HCT116 (cell line): Measurements from ENCODE around the gene PCDH15.

Experiments used
- CEBPB ChIP-seq: IDR thresholded peaks from 2 replicates; pipeline ENCODE4 v1.6.1; 2012; ENCODE audit warnings: low read depth
- EZH2 ChIP-seq: fragments of 200-600 bp; sonication (generic); IDR thresholded peaks from 2 replicates; pipeline ENCODE4 v1.6.1; 2017; ENCODE audit warnings: antibody characterized with exemption, mixed run types
- EZH2phosphoT487 ChIP-seq: fragments of 200-600 bp; IDR thresholded peaks from 2 replicates; pipeline ENCODE4 v1.6.1; 2018; ENCODE audit warnings: antibody characterized with exemption, borderline replicate concordance
- JUND ChIP-seq: IDR thresholded peaks from 2 replicates; pipeline ENCODE4 v1.6.1; 2012
- POLR2A ChIP-seq: IDR thresholded peaks from 2 replicates; pipeline ENCODE4 v1.7.0; 2011; ENCODE audit warnings: borderline replicate concordance; ENCODE audit not compliant: insufficient read depth, insufficient read length; ENCODE audit errors: extremely low read depth
- POLR2AphosphoS5 ChIP-seq: IDR thresholded peaks from 2 replicates; pipeline ENCODE4 v1.6.1; 2011; ENCODE audit warnings: mild to moderate bottlenecking, low read depth, low read length, moderate library complexity
- RAD21 ChIP-seq: IDR thresholded peaks from 2 replicates; pipeline ENCODE4 v1.6.1; 2012; ENCODE audit warnings: low read depth, mild to moderate bottlenecking
- ZFX ChIP-seq: fragments of 450-650 bp; IDR thresholded peaks from 2 replicates; pipeline ENCODE4 v1.6.1; 2017
- TF ChIP-seq, protein P1 (sequence below), 3 experiments: fragments of 200-600 bp in 1 of 3; sonication (generic) in 1 of 3; IDR thresholded peaks in 2 of 3; conservative IDR thresholded peaks in 1 of 3; 2 replicates each; pipeline ENCODE4 v1.5.1; 2012 to 2017; ENCODE audit warnings: low read depth in 2 of 3, low read length in 2 of 3, antibody characterized with exemption in 1 of 3, borderline replicate concordance in 1 of 3, control low read depth in 1 of 3, mild to moderate bottlenecking in 1 of 3, mixed read lengths in 1 of 3, mixed run types in 1 of 3, moderate library complexity in 1 of 3; ENCODE audit not compliant: insufficient read depth in 1 of 3
- TF ChIP-seq, protein P2 (sequence below): IDR thresholded peaks from 2 replicates; pipeline ENCODE4 v1.6.1; 2012; ENCODE audit warnings: low read depth

DNA sequence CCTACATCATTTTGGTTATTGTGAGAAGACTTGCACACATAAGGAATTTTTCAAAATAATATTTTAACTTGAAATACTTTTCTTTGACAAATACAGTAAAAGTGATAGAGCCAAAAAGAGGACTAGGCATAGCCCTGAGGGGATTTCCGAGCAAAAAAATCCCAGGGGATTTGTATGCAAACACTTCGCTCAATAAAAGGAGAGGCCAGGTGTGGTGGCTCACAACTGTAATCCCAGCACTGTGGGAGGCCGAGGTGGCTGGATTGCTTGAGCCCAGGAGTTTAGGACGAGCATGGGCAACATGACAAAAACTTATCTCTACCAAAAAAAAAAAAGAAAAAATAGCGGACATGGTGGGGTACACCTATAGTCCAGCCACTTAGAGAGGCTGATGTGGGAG lies 193.0 kb downstream of the PCDH15 start:
- no peak for TF ChIP-seq EZH2
- TF ChIP-seq, protein P1, sequence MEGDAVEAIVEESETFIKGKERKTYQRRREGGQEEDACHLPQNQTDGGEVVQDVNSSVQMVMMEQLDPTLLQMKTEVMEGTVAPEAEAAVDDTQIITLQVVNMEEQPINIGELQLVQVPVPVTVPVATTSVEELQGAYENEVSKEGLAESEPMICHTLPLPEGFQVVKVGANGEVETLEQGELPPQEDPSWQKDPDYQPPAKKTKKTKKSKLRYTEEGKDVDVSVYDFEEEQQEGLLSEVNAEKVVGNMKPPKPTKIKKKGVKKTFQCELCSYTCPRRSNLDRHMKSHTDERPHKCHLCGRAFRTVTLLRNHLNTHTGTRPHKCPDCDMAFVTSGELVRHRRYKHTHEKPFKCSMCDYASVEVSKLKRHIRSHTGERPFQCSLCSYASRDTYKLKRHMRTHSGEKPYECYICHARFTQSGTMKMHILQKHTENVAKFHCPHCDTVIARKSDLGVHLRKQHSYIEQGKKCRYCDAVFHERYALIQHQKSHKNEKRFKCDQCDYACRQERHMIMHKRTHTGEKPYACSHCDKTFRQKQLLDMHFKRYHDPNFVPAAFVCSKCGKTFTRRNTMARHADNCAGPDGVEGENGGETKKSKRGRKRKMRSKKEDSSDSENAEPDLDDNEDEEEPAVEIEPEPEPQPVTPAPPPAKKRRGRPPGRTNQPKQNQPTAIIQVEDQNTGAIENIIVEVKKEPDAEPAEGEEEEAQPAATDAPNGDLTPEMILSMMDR (IDR thresholded peaks at IDR 0.05 in 2 of 3, conservative IDR thresholded peaks at IDR 0.05 in 1 of 3; ENCODE audit: borderline replicate concordance in 1 of 3, insufficient read depth in 1 of 3, low read depth in 2 of 3, low read length in 2 of 3) = no peak
- no peak for TF ChIP-seq POLR2AphosphoS5
- TF ChIP-seq EZH2phosphoT487 = no peak
- TF ChIP-seq ZFX = no peak
- no peak for TF ChIP-seq RAD21
- no peak for TF ChIP-seq POLR2A
- no peak for TF ChIP-seq CEBPB
- no peak for TF ChIP-seq JUND
- TF ChIP-seq, protein P2, sequence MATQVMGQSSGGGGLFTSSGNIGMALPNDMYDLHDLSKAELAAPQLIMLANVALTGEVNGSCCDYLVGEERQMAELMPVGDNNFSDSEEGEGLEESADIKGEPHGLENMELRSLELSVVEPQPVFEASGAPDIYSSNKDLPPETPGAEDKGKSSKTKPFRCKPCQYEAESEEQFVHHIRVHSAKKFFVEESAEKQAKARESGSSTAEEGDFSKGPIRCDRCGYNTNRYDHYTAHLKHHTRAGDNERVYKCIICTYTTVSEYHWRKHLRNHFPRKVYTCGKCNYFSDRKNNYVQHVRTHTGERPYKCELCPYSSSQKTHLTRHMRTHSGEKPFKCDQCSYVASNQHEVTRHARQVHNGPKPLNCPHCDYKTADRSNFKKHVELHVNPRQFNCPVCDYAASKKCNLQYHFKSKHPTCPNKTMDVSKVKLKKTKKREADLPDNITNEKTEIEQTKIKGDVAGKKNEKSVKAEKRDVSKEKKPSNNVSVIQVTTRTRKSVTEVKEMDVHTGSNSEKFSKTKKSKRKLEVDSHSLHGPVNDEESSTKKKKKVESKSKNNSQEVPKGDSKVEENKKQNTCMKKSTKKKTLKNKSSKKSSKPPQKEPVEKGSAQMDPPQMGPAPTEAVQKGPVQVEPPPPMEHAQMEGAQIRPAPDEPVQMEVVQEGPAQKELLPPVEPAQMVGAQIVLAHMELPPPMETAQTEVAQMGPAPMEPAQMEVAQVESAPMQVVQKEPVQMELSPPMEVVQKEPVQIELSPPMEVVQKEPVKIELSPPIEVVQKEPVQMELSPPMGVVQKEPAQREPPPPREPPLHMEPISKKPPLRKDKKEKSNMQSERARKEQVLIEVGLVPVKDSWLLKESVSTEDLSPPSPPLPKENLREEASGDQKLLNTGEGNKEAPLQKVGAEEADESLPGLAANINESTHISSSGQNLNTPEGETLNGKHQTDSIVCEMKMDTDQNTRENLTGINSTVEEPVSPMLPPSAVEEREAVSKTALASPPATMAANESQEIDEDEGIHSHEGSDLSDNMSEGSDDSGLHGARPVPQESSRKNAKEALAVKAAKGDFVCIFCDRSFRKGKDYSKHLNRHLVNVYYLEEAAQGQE = no peak
